CD14-positive monocyte (primary cell): ENCODE results near the gene CABP7. TPM values are rescaled to one million over a fixed set of nuclear protein-coding genes. Genes with fewer than 3 reads are reported as not detected.

Experiments used
- DNase-seq, 3 donors: peaks; one replicate each; pipeline ENCODE4 v3.0.0-alpha.2; 2011 to 2022
- H2AFZ ChIP-seq: 2 replicates; pipeline ENCODE4 v1.6.0; 2012; ENCODE audit warnings: mild to moderate bottlenecking, low read depth, low read length, inconsistent platforms; ENCODE audit not compliant: insufficient read depth, poor library complexity, severe bottlenecking
- H3K27ac ChIP-seq, 2 donors: 1 replicate in 1 of 2; 2 replicates in 1 of 2; pipeline ENCODE4 v1.5.1; 2012 to 2013; ENCODE audit warnings: low read length in 2 of 2, control low read depth in 1 of 2, inconsistent platforms in 1 of 2, low read depth in 1 of 2, mild to moderate bottlenecking in 1 of 2
- H3K27me3 ChIP-seq, 2 donors: one replicate each; pipeline versions ENCODE4 v1.6.0 to v1.6.1; 2011 to 2013; ENCODE audit warnings: low read length in 2 of 2; ENCODE audit not compliant: control insufficient read depth in 2 of 2, insufficient read depth in 2 of 2
- H3K36me3 ChIP-seq, 2 donors: replicated peaks in 1 of 2; 1 replicate in 1 of 2; 2 replicates in 1 of 2; pipeline versions ENCODE4 v1.5.1 to v1.6.1; 2012 to 2013; ENCODE audit warnings: low read length in 2 of 2, control low read depth in 1 of 2, inconsistent platforms in 1 of 2, mild to moderate bottlenecking in 1 of 2; ENCODE audit not compliant: insufficient read depth in 2 of 2, control insufficient read depth in 1 of 2
- H3K4me1 ChIP-seq, 2 donors: 1 replicate in 1 of 2; 2 replicates in 1 of 2; pipeline versions ENCODE4 v1.5.1 to v1.6.1; 2012 to 2013; ENCODE audit warnings: low read length in 2 of 2, control low read depth in 1 of 2, inconsistent platforms in 1 of 2, mild to moderate bottlenecking in 1 of 2, moderate library complexity in 1 of 2; ENCODE audit not compliant: insufficient read depth in 2 of 2, control insufficient read depth in 1 of 2
- H3K4me2 ChIP-seq: replicated peaks from 2 replicates; pipeline ENCODE3; 2012; ENCODE audit warnings: low read length, moderate library complexity, mild to moderate bottlenecking; ENCODE audit not compliant: poor library complexity, severe bottlenecking; ENCODE audit errors: extremely low read depth
- H3K4me3 ChIP-seq, 3 experiments: fragments of 200-600 bp in 1 of 3; sonication (generic) in 1 of 3; replicated peaks in 1 of 3; 1 replicate in 2 of 3; 2 replicates in 1 of 3; pipeline ENCODE4 v1.5.1; 2011 to 2013; ENCODE audit warnings: low read length in 3 of 3, mild to moderate bottlenecking in 3 of 3, control low read depth in 2 of 3, low read depth in 2 of 3, inconsistent platforms in 1 of 3, moderate library complexity in 1 of 3
- H3K79me2 ChIP-seq: 2 replicates; pipeline ENCODE4 v1.6.0; 2012; ENCODE audit warnings: mild to moderate bottlenecking, control low read depth, inconsistent platforms, low read length, moderate library complexity; ENCODE audit not compliant: insufficient read depth
- H3K9ac ChIP-seq: 2 replicates; pipeline ENCODE4 v1.6.0; 2017; ENCODE audit warnings: low read length, mild to moderate bottlenecking; ENCODE audit not compliant: insufficient read depth, poor library complexity, severe bottlenecking
- H3K9me3 ChIP-seq, 2 donors: replicated peaks in 1 of 2; 1 replicate in 1 of 2; 2 replicates in 1 of 2; pipeline versions ENCODE4 v1.5.1 to v1.6.1; 2012 to 2013; ENCODE audit warnings: low read length in 2 of 2, control low read depth in 1 of 2; ENCODE audit not compliant: control insufficient read depth in 1 of 2, insufficient read depth in 1 of 2
- H4K20me1 ChIP-seq: 2 replicates; pipeline ENCODE4 v1.6.0; 2012; ENCODE audit warnings: mild to moderate bottlenecking, low read length, control low read depth, moderate library complexity; ENCODE audit not compliant: insufficient read depth
- H3K27ac Mint-ChIP-seq, 7 donors: one replicate each; pipeline ENCODE4 v1.8.0; 2020; ENCODE audit warnings: mild to moderate bottlenecking in 7 of 7, mixed read lengths in 7 of 7, moderate library complexity in 6 of 7, inconsistent platforms in 2 of 7
- H3K27me3 Mint-ChIP-seq, 3 donors: one replicate each; pipeline ENCODE4 v1.8.0; 2021 to 2022; ENCODE audit warnings: low read depth in 3 of 3, mild to moderate bottlenecking in 3 of 3, mixed read lengths in 3 of 3, moderate library complexity in 3 of 3, inconsistent platforms in 1 of 3
- H3K36me3 Mint-ChIP-seq, 2 donors: one replicate each; pipeline ENCODE4 v1.8.0; 2020; ENCODE audit warnings: mixed read lengths in 2 of 2, inconsistent platforms in 1 of 2, mild to moderate bottlenecking in 1 of 2
- H3K4me1 Mint-ChIP-seq: one replicate; pipeline ENCODE4 v1.8.0; 2020; ENCODE audit warnings: mild to moderate bottlenecking, mixed read lengths
- H3K4me3 Mint-ChIP-seq, 2 donors: one replicate each; pipeline ENCODE4 v1.8.0; 2020; ENCODE audit warnings: mild to moderate bottlenecking in 2 of 2, mixed read lengths in 2 of 2, moderate library complexity in 1 of 2
- H3K9me3 Mint-ChIP-seq, 7 donors: one replicate each; pipeline ENCODE4 v1.8.0; 2020 to 2022; ENCODE audit warnings: mixed read lengths in 7 of 7, mild to moderate bottlenecking in 6 of 7, moderate library complexity in 6 of 7, inconsistent platforms in 2 of 7
- WGBS: methylation state at CpG from one replicate; pipeline ENCODE4 v1.1.5; 2013; ENCODE audit warnings: missing lambda C conversion rate; ENCODE audit not compliant: insufficient coverage; 5-methylcytosine and 5-hydroxymethylcytosine counted together
- intact Hi-C, 2 donors: fragments of 100-400 bp; cut with micrococcal nuclease; formaldehyde crosslinking; loops; one replicate each; pipeline versions ENCODE4 v1.15.0 to v1.15.1; 2023
- polyA plus RNA-seq, 3 donors: library from polyadenylated mRNA; depleted of rRNA in 1 of 3; unstranded in 2 of 3; stranded (reverse) in 1 of 3; fragments of 300-500 nt in 2 of 3; fragments of >200 nt in 1 of 3; fragmentation: Illumina TruSeq in 2 of 3; gene quantifications; 1 replicate in 2 of 3; 2 replicates in 1 of 3; pipeline ENCODE4 v1.2.3, GENCODE V29; 2012 to 2021
- TF ChIP-seq, protein P1 (sequence below): fragments of 200-600 bp; IDR thresholded peaks from one replicate; pipeline ENCODE4 v1.8.0; 2022; ENCODE audit warnings: antibody characterized with exemption, mild to moderate bottlenecking

The CABP7 gene
- polyA plus RNA-seq, 3 donors = 0.11 to 0.14 TPM; not detected in 1

DNA sequence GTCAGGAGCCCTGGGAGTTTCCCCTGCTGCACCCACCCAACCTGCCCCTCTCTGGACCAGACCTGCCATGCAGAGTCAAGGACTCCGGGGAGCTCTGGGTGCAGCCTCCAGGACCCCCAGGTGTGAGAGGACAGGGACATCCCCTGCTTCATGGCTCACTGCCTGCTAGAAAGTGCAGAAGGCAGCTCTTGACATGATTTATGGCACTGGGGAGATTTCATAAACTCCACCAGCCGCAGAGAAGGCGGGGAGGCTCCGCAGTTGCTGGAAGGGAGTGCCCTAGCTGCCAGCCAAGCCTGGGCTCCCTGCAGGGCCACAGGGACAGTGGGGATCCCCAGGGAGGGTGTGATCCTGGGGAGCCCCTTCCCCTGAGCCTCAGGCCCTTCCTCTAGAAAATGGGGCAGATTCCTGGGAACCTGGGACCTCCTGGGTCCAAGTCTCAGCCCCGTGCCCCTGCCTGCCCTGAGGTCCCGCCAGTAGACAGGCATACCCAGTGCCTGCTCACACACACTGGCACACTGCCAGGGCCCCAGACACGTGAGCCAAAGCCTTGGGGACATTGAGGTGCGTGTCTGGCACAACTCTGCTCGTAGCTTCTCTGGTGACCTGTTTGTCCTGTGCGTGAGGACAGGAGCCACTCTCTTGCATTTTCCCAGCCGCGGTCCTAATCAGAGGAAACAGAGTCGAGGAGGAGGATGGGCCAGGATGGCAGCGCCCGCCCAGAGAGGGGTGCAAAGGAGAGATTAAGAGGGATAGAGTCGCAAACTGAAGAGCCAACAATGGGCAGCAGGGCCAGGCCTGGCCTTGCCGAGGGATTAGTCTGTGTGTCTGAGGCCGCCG, 13.8 kb downstream of the CABP7 start:
- Histone ChIP-seq H3K9ac (no peak overlapping the region), H3K27me3 (no peaks in the 10 kb centered on the region), H3K9me3 (no peaks in the 10 kb centered on the region), H3K4me2 (no peak overlapping the region), H4K20me1 (no peaks in the 10 kb centered on the region), H3K79me2 (no peaks in the 10 kb centered on the region), H3K4me1 (no peaks in the 10 kb centered on the region), H3K36me3 (peaks cover 13 to 41% of the 10 kb centered on the region in 2 donors), H3K4me3 (no peak overlapping the region), H3K27ac (no peak overlapping the region), H2AFZ (no peak overlapping the region)
- H3K4me3 Mint-ChIP-seq = no peak overlapping the region
- intact Hi-C loops = no loop called here
- 5% methylated on average over 18 of the region's 19 CpGs for WGBS
- peak overlapping the region in 2 of 7 donors; percentile 17 to 71 for H3K27ac Mint-ChIP-seq
- H3K36me3 Mint-ChIP-seq = peaks cover 43 to 60% of the 10 kb centered on the region in 2 donors
- no peak for DNase-seq
- H3K27me3 Mint-ChIP-seq = peaks cover 1 to 7% (median 5%) of the 10 kb centered on the region in 3 donors
- H3K4me1 Mint-ChIP-seq = peaks cover 4% of the 10 kb centered on the region
- TF ChIP-seq, protein P1, sequence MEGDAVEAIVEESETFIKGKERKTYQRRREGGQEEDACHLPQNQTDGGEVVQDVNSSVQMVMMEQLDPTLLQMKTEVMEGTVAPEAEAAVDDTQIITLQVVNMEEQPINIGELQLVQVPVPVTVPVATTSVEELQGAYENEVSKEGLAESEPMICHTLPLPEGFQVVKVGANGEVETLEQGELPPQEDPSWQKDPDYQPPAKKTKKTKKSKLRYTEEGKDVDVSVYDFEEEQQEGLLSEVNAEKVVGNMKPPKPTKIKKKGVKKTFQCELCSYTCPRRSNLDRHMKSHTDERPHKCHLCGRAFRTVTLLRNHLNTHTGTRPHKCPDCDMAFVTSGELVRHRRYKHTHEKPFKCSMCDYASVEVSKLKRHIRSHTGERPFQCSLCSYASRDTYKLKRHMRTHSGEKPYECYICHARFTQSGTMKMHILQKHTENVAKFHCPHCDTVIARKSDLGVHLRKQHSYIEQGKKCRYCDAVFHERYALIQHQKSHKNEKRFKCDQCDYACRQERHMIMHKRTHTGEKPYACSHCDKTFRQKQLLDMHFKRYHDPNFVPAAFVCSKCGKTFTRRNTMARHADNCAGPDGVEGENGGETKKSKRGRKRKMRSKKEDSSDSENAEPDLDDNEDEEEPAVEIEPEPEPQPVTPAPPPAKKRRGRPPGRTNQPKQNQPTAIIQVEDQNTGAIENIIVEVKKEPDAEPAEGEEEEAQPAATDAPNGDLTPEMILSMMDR = no peak
- peaks cover 0 to 2% (median 0%) of the 10 kb centered on the region in 7 donors for H3K9me3 Mint-ChIP-seq

- DNase-seq = no peak
- H3K9ac ChIP-seq = no peak overlapping the region
- peaks cover 19 to 47% of the 10 kb centered on the region in 2 donors for H3K36me3 ChIP-seq
- H3K27me3 ChIP-seq = no peaks in the 10 kb centered on the region
- peaks cover 50 to 67% of the 10 kb centered on the region in 2 donors for H3K36me3 Mint-ChIP-seq
- H3K9me3 ChIP-seq = no peaks in the 10 kb centered on the region
- H3K4me1 ChIP-seq = no peaks in the 10 kb centered on the region
- no peak overlapping the region for H3K4me3 Mint-ChIP-seq
- H3K79me2 ChIP-seq = no peaks in the 10 kb centered on the region
- no peak overlapping the region for H3K27ac ChIP-seq
- intact Hi-C loops = no loop called here
- H3K9me3 Mint-ChIP-seq = peaks cover 0 to 2% (median 0%) of the 10 kb centered on the region in 7 donors
- no peak overlapping the region for H3K4me3 ChIP-seq
- 61% methylated on average over 8 of the region's 8 CpGs for WGBS
- no peak overlapping the region for H3K4me2 ChIP-seq
- peaks cover 4% of the 10 kb centered on the region for H3K4me1 Mint-ChIP-seq
- no peak overlapping the region for H2AFZ ChIP-seq
- H3K27me3 Mint-ChIP-seq = peaks cover 1 to 7% (median 5%) of the 10 kb centered on the region in 3 donors
- no peaks in the 10 kb centered on the region for H4K20me1 ChIP-seq
- TF ChIP-seq, protein P1 = no peak
- no peak overlapping the region for H3K27ac Mint-ChIP-seq
Observed at GRCh38 chr22:29734406-29734805, 14.6 kb downstream of the CABP7 start.
